Neural cell (in vitro differentiated cells): ENCODE data around the gene BACE1-AS.
"Not testable (repeated sequence)": the region's sequence is repeated elsewhere in the genome, so short reads cannot be mapped to it uniquely, and the experiment has no call there.

Experiments
- EP300 ChIP-seq: fragments of 450-650 bp; conservative IDR thresholded peaks from 2 replicates; pipeline ENCODE4 v1.6.1; 2014; ENCODE audit warnings: antibody characterized with exemption, mild to moderate bottlenecking, moderate library complexity; ENCODE audit not compliant: poor library complexity, severe bottlenecking
- EZH2 ChIP-seq: fragments of 200-600, 300-800 bp; shearing (Covaris generic), sonication (generic); IDR thresholded peaks from 2 replicates; pipeline ENCODE4 v1.6.1; 2014; ENCODE audit warnings: antibody characterized with exemption, low read length, borderline replicate concordance, mild to moderate bottlenecking; ENCODE audit not compliant: insufficient read depth, poor library complexity, severe bottlenecking
- MXI1 ChIP-seq: fragments of 450-650 bp; conservative IDR thresholded peaks from 2 replicates; pipeline ENCODE4 v1.6.1; 2014; ENCODE audit warnings: antibody characterized with exemption, mild to moderate bottlenecking; ENCODE audit not compliant: poor library complexity, severe bottlenecking
- POLR2AphosphoS5 ChIP-seq: IDR thresholded peaks from 2 replicates; pipeline ENCODE4 v1.6.1; 2012
- RAD21 ChIP-seq: fragments of 450-650 bp; conservative IDR thresholded peaks from 2 replicates; pipeline ENCODE4 v1.6.1; 2014; ENCODE audit warnings: antibody characterized with exemption, mild to moderate bottlenecking, moderate library complexity
- SMC3 ChIP-seq: fragments of 450-650 bp; conservative IDR thresholded peaks from 2 replicates; pipeline ENCODE4 v1.6.1; 2014; ENCODE audit warnings: antibody characterized with exemption, mild to moderate bottlenecking, moderate library complexity; ENCODE audit not compliant: poor library complexity
- TAF1 ChIP-seq: IDR thresholded peaks from 2 replicates; pipeline ENCODE4 v1.6.1; 2012; ENCODE audit warnings: low read depth
- TF ChIP-seq, protein P1 (sequence below): fragments of 450-650 bp; IDR thresholded peaks from 2 replicates; pipeline ENCODE4 v1.5.1; 2014; ENCODE audit warnings: antibody characterized with exemption, mild to moderate bottlenecking, moderate library complexity; ENCODE audit not compliant: poor library complexity, severe bottlenecking
- TF ChIP-seq, protein P2 (sequence below): IDR thresholded peaks from 2 replicates; pipeline ENCODE4 v1.6.1; 2012; ENCODE audit warnings: borderline replicate concordance

DNA sequence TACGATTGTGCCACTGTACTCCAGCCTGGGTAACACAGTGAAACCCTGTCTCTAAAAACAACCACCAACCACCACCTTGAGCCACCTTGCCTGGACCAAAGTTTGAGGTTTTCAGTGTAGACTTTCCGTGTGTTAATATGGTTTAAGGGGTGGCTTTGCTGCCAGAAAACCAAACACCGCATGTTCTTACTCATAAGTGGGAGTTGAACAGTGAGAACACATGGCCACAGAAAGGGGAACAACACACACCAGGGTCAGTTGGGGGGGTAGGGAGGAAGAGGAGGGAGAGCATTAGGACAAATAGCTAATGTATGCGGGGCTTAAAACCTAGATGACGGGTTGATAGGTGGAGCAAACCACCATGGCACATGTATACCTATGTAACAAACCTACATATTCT, 19.0 kb upstream of the BACE1-AS start:
- TF ChIP-seq, protein P1, sequence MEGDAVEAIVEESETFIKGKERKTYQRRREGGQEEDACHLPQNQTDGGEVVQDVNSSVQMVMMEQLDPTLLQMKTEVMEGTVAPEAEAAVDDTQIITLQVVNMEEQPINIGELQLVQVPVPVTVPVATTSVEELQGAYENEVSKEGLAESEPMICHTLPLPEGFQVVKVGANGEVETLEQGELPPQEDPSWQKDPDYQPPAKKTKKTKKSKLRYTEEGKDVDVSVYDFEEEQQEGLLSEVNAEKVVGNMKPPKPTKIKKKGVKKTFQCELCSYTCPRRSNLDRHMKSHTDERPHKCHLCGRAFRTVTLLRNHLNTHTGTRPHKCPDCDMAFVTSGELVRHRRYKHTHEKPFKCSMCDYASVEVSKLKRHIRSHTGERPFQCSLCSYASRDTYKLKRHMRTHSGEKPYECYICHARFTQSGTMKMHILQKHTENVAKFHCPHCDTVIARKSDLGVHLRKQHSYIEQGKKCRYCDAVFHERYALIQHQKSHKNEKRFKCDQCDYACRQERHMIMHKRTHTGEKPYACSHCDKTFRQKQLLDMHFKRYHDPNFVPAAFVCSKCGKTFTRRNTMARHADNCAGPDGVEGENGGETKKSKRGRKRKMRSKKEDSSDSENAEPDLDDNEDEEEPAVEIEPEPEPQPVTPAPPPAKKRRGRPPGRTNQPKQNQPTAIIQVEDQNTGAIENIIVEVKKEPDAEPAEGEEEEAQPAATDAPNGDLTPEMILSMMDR: not testable (repeated sequence)
- TF ChIP-seq, protein P2, sequence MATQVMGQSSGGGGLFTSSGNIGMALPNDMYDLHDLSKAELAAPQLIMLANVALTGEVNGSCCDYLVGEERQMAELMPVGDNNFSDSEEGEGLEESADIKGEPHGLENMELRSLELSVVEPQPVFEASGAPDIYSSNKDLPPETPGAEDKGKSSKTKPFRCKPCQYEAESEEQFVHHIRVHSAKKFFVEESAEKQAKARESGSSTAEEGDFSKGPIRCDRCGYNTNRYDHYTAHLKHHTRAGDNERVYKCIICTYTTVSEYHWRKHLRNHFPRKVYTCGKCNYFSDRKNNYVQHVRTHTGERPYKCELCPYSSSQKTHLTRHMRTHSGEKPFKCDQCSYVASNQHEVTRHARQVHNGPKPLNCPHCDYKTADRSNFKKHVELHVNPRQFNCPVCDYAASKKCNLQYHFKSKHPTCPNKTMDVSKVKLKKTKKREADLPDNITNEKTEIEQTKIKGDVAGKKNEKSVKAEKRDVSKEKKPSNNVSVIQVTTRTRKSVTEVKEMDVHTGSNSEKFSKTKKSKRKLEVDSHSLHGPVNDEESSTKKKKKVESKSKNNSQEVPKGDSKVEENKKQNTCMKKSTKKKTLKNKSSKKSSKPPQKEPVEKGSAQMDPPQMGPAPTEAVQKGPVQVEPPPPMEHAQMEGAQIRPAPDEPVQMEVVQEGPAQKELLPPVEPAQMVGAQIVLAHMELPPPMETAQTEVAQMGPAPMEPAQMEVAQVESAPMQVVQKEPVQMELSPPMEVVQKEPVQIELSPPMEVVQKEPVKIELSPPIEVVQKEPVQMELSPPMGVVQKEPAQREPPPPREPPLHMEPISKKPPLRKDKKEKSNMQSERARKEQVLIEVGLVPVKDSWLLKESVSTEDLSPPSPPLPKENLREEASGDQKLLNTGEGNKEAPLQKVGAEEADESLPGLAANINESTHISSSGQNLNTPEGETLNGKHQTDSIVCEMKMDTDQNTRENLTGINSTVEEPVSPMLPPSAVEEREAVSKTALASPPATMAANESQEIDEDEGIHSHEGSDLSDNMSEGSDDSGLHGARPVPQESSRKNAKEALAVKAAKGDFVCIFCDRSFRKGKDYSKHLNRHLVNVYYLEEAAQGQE: not testable (repeated sequence)
- not testable (repeated sequence) for TF ChIP-seq EZH2, EP300, TAF1, RAD21, POLR2AphosphoS5, SMC3, MXI1
